HG03521 (cell line): Measurements from ENCODE around the gene NFATC1.

Experiments used
- ATAC-seq: cut with Tn5 transposase; IDR thresholded peaks from one replicate; pipeline ENCODE4 v1.9.1; 2021; ENCODE audit warnings: mild to moderate bottlenecking, moderate library complexity; ENCODE audit not compliant: unreplicated experiment

The NFATC1 gene

GRCh38 chr18:79452190-79452990 lies 56.7 kb downstream of the NFATC1 start:
- ATAC-seq, result no peak

- ATAC-seq, result no peak
Measured at GRCh38 chr18:79452991-79453645, 57.4 kb downstream of the NFATC1 start.

- no peak for ATAC-seq
Measured at GRCh38 chr18:79453816-79454735, 58.3 kb downstream of the NFATC1 start.

DNA sequence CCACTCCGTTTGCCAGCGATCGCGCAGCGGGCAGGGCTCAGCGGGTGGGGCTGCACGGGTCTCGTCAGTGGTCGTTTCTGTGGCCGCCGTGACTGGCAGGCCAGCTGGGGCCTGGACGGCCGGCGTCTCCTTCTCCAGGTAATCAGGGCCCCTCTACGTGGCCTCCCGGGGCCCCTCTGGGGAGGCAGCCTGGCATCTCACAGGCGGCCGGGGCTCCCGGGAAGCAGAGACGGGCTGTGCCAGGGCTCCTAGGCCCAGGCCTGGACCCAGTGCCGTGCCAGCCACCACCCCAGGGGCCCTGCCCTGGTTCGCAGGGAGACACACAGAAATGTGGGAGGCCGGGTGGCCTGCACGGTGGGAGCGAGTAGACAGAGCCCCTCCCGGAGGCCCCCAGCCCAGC lies 59.5 kb downstream of the NFATC1 start:
- ATAC-seq, result no peak

DNA sequence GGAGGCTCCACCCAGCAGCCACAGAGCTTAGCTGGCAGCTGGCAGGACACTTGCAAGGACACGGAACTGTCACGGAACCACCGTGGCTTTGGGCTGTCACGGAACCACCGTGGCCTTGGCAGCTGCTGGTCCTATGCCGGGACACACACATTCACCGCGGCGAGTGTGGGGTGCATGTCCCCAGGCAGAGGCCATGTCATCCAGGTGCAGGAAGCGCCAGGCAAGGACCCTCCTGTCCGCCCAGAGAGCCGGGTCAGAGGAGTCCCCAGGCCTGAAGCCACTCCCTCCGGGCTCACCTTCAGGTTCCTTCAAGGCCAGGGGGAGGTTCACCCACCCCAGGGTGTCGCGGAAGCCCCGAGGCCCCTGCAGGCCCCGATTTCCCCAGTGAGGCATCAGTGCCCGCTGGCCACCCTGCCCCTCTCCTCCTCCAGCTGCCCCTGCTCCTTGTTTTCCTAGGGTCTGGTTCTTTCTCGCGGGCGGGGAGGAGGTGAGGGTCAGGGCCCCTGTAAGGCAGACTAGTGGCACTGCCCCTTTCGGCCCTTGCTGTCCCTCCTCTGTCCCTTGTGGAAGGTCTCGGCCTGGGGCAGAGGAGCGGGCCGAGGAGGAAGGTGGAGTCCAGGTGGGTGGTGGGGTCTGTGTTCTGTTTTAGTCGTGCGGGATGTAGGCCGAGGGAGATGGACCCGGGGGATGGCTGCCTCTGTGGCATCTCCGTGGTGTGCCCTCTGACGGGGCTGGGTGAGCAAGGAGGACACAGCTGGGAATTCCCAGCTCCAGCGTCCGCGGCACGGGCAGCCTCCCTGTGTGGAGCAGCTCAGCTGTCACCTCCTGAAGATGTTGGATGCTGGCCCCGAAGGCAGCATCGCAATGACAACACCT lies 60.6 kb downstream of the NFATC1 start:
- ATAC-seq, result no peak

DNA sequence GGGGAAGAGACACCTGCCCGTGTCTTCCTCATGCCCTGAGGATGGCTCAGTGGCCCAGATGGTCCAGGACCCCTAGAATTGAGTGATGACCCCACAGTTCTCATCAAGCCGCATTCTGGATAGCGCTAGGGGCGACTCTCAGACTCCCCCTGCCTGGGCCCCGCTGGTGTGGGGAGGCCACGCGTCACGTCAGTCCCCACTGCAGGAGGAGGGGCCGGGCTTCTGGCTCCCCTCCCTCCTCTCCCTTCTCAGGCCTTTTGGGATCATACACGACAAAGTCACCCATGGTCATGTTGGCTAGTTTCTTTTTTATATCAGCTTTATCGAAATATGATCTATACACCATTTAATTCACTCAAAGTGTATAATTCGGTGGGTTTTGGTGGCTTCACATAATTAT lies 61.5 kb downstream of the NFATC1 start:
- no peak for ATAC-seq

GRCh38 chr18:79457652-79458051 lies 61.9 kb downstream of the NFATC1 start:
- no peak for ATAC-seq

DNA sequence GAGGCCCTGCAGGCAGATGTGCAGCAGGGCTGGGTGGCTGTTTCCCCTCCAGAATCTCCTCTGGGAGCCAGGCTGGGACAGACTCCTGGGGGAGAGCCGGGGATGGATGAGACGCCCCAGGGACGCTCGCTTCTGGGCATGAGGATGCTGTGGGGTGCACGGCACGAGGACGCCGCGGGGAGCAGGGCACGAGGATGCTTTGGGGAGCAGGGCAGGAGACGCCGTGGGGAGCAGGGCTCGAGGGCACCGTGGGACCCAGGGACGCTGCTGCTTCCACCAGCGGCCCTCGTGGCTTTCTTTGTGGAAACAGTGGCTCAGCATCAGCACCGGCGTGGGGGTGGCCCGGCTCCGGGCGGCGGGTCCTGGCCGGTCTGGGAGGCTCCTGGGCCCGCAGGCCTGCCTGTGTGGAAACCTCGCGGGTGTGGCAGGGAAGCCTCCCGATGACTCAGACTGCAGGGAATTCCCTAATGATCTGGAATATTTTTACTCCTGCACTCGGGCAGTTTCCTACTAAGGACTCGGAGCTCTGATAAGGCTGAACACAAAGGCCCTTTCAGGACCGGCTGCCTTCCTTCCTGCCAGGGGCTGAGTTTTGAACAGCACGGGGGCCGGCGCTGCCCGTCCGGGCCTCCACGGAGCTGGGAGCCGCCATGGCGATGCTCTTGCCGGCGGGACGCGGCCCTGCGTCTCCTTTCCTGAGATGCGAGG lies 62.6 kb downstream of the NFATC1 start:
- no peak for ATAC-seq

DNA sequence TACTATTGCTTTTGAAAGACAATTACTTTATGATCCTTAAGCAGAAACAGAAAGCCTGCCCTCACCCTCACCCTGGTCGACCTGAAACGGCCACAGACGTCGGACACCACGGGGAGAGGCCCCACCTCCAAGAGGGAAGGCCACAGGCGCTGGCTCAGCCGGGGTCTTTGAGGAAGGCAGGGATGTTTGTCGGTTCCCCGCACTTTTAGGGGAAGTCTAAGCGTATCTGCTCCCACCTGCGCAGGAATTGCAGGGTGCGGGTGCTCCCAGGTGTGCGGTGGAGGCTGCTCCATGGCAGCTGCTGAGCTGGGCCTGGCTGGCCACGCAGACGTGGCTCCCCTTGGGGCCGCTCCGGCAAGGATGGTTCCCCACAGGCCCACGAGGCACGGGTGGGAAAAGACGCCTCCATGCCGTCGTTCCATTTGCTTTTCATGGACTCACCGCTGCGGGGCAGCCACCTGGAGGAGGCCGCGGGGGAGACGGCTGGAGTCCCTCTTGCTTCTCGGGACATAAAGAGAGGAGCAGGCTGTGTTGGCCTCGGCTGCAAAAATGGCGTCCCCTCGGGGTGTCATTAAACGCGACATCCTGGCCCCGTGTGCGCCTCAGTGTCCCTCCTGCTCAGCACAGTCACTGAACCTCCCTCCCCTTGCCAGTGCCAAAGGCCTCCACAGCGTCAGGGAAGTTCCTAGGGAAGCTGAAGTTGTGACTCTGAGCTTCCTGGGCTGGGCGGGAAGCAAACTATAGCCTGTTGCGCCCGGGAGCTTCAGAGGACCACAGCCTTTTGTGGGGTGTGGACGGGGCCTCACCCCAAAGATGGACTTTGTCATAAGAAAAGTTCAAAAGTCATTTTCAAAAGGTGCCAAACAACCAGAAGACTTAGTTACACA lies 63.4 kb downstream of the NFATC1 start:
- no peak for ATAC-seq

DNA sequence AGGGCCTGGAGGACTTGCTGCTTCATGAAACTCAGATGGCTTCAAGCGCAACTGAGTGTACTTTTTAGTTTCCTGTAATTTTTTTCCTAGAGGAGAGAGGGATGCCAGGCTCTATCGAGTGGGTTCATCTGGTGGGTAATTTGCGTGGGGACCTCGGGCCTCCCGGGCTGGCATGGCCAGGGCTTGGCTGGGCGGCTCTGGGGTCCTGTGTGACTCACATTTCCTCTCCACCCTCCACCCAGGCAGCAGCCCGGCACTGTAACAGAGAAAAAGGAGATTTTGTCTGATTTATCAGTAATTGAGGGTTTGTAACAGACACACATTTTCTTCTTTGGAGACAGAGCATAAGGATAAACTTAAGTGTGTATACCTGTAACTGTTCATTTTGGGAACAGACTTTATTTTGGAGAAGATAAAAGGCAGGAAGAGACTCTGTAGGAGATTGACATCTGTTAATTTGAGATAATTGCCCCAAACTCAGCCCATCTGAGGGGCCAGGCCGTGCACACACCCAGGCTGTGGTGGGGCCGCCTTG lies 64.3 kb downstream of the NFATC1 start:
- no peak for ATAC-seq

GRCh38 chr18:79460481-79461300 lies 65.0 kb downstream of the NFATC1 start:
- ATAC-seq, result peak; percentile 69

DNA sequence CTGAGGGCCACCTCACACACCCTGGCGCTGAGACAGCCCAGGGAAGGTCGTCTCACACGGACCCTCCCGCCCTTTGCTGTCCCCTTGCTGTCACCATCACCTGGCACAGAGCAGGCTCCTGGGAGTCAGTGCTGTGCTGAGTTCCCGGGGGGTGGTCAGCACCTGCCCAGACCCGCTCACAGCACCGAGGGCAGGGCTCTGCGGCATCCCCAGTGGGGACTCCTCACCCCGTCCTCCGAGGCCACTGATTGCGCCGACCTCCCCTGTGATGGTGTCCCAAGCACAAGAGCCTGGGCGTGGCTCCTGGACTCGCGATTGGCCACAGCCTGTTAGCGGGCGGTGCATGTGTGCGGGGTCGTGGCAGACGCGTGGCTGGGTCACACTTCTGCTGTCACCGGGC lies 65.9 kb downstream of the NFATC1 start:
- no peak for ATAC-seq

DNA sequence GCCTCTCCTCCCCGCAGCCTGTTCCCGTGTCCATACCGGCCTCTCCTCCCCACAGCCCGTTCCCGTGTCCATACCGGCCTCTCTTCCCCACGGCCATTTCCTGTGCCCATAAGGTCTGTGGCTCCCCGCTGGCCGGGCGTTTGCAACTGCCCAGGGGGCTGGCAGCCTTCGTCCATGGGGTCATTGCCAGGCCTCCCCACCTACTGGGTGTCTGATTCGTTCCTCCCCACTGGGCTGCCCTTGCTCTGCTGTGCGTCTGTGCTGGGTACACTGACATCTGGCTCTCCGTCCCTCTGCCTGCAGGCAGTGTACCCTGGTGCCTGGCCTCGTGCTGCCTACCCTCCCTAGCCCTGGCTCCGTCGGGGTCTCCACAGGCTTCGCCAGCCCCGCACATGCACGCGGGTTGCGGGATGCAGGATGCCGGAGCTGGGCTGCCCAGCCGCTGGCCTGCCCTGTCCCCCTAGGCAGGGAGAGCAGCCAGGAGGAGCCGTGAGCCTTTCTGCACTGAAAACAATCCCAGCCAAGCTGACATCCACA lies 67.8 kb downstream of the NFATC1 start:
- ATAC-seq, result no peak

- no peak for ATAC-seq
Measured at GRCh38 chr18:79465392-79465991, 69.8 kb downstream of the NFATC1 start.

DNA sequence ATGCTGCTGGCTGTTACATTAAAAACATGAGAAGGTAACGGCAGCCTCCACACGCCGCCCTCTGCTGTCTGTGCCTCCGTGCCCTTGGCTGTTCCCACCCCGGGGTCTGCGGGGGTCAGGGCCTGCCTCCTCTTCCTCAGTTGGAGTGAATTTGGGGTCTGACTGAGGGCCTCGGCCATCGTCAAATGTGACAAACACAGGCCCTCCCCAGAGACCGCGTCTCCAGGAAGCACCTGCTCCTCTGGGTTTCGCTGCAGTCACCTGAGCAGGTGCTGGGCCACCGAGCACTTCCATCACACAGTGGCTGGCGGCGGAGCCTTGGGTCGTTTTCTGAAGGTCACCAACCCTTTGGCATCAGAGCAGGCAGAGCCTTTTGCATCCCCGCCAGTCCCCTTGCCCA lies 70.9 kb downstream of the NFATC1 start:
- peak; percentile 55 for ATAC-seq

DNA sequence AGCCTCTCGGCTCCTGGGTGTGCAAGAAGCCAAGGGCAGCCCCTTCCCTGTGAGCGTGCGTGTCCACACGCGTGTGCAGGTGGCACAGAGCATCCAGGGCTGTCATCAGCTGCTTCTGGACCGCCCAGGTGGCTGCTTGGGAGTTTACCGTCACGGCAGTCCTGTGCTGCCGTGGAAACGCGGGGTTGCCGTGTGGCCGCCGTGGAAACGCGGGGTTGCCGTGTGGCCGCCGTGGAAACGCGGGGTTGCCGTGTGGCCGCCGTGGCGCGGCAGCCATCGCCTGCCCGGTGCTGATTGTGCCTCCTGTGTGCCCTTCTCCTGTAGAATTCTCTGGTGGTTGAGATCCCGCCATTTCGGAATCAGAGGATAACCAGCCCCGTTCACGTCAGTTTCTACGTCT lies 71.4 kb downstream of the NFATC1 start:
- ATAC-seq, result no peak

GRCh38 chr18:79468119-79468789 lies 72.5 kb downstream of the NFATC1 start:
- ATAC-seq, result no peak
